ENCODE measurements around the gene UTP15. TPM values are rescaled to one million over a fixed set of nuclear protein-coding genes. Genes with fewer than 3 reads are reported as not detected.
A peak's percentile ranks its signal among the peaks of the same experiment; 100 is the strongest.

UTP15 gene
- 17.5 and 23.8 TPM in 2 replicates for total RNA-seq

- TF ChIP-seq CTCF (IDR thresholded peaks at IDR 0.05; ENCODE audit: insufficient read depth, low read length, poor library complexity, severe bottlenecking): no peak
- no peaks in the 10 kb centered on the region for H3K36me3 ChIP-seq (ENCODE audit: control insufficient read depth, insufficient read depth, low read length)
- H3K27me3 ChIP-seq (ENCODE audit: control insufficient read depth, insufficient read depth, low read length): no peaks in the 10 kb centered on the region
- DNase-seq (ENCODE audit: low read depth): peak; percentile 92
- H3K4me3 ChIP-seq (ENCODE audit: low read depth, low read length): peak within 1 kb of the TSS; percentile 92
Measured at GRCh38 chr5:73565139-73565968, at the start of gene UTP15, which contains the start of gene ANKRA2. UTP15 (plus strand) TSS chr5:73565743; CDS start chr5:73567345, 1,602 bp downstream. ANKRA2 (minus strand) TSS chr5:73565639; CDS start chr5:73562881, 2,758 bp downstream.

- DNase-seq (ENCODE audit: low read depth): peak; percentile 45
- no peaks in the 10 kb centered on the region for H3K36me3 ChIP-seq (ENCODE audit: control insufficient read depth, insufficient read depth, low read length)
- no peak overlapping the region for H3K4me3 ChIP-seq (ENCODE audit: low read depth, low read length)
- H3K27me3 ChIP-seq (ENCODE audit: control insufficient read depth, insufficient read depth, low read length): no peaks in the 10 kb centered on the region
- TF ChIP-seq CTCF (IDR thresholded peaks at IDR 0.05; ENCODE audit: insufficient read depth, low read length, poor library complexity, severe bottlenecking): peak; percentile 82
Measured at GRCh38 chr5:73519531-73520283, 45.8 kb upstream of the UTP15 start.

GRCh38 chr5:73522989-73523388, 42.6 kb upstream of the UTP15 start:
- H3K4me3 ChIP-seq (ENCODE audit: low read depth, low read length): no peak overlapping the region
- no peaks in the 10 kb centered on the region for H3K36me3 ChIP-seq (ENCODE audit: control insufficient read depth, insufficient read depth, low read length)
- TF ChIP-seq CTCF (IDR thresholded peaks at IDR 0.05; ENCODE audit: insufficient read depth, low read length, poor library complexity, severe bottlenecking): no peak
- DNase-seq (ENCODE audit: low read depth): no peak
- H3K27me3 ChIP-seq (ENCODE audit: control insufficient read depth, insufficient read depth, low read length): no peaks in the 10 kb centered on the region

- H3K36me3 ChIP-seq (ENCODE audit: control insufficient read depth, insufficient read depth, low read length): no peaks in the 10 kb centered on the region
- H3K27me3 ChIP-seq (ENCODE audit: control insufficient read depth, insufficient read depth, low read length): no peaks in the 10 kb centered on the region
- DNase-seq (ENCODE audit: low read depth): no peak
- H3K4me3 ChIP-seq (ENCODE audit: low read depth, low read length): no peak overlapping the region
- TF ChIP-seq CTCF (IDR thresholded peaks at IDR 0.05; ENCODE audit: insufficient read depth, low read length, poor library complexity, severe bottlenecking): no peak
Measured at GRCh38 chr5:73523861-73524260, 41.7 kb upstream of the UTP15 start.

- no peak for TF ChIP-seq CTCF (IDR thresholded peaks at IDR 0.05; ENCODE audit: insufficient read depth, low read length, poor library complexity, severe bottlenecking)
- H3K27me3 ChIP-seq (ENCODE audit: control insufficient read depth, insufficient read depth, low read length): no peaks in the 10 kb centered on the region
- no peak overlapping the region for H3K4me3 ChIP-seq (ENCODE audit: low read depth, low read length)
Measured at GRCh38 chr5:73525606-73526203, 39.8 kb upstream of the UTP15 start.

More at GRCh38 chr5:73525606-73526203, 39.8 kb upstream of the UTP15 start:
- no peaks in the 10 kb centered on the region for H3K36me3 ChIP-seq (ENCODE audit: control insufficient read depth, insufficient read depth, low read length)
- no peak for DNase-seq (ENCODE audit: low read depth)
